Measurements from ENCODE around the gene NFIB.
A peak's percentile ranks its signal among the peaks of the same experiment; 100 is the strongest.

Gene NFIB

GRCh38 chr9:14304259-14304658 lies 9.7 kb downstream of the NFIB start:
- no peak for DNase-seq (ENCODE audit: low spot score)

- no peak for DNase-seq (ENCODE audit: low spot score)
Measured at GRCh38 chr9:14303521-14303920, 10.4 kb downstream of the NFIB start.

- DNase-seq (ENCODE audit: low spot score): no peak
Measured at GRCh38 chr9:14303100-14303499, 10.8 kb downstream of the NFIB start.

- DNase-seq (ENCODE audit: low spot score): no peak
Measured at GRCh38 chr9:14302405-14302804, 11.5 kb downstream of the NFIB start.

- no peak for DNase-seq (ENCODE audit: low spot score)
Measured at GRCh38 chr9:14301583-14302021, 12.3 kb downstream of the NFIB start.

- no peak for DNase-seq (ENCODE audit: low spot score)
Measured at GRCh38 chr9:14301006-14301405, 12.9 kb downstream of the NFIB start.

GRCh38 chr9:14300588-14300987 lies 13.4 kb downstream of the NFIB start:
- no peak for DNase-seq (ENCODE audit: low spot score)

- no peak for DNase-seq (ENCODE audit: low spot score)
Measured at GRCh38 chr9:14300040-14300439, 13.9 kb downstream of the NFIB start.

GRCh38 chr9:14298601-14299022 lies 15.3 kb downstream of the NFIB start:
- peak; percentile 23 for DNase-seq (ENCODE audit: low spot score)

GRCh38 chr9:14296495-14297113 lies 17.3 kb downstream of the NFIB start:
- DNase-seq (ENCODE audit: low spot score): no peak

GRCh38 chr9:14294659-14295058 lies 19.3 kb downstream of the NFIB start:
- no peak for DNase-seq (ENCODE audit: low spot score)

GRCh38 chr9:14293801-14294200 lies 20.1 kb downstream of the NFIB start:
- DNase-seq (ENCODE audit: low spot score): no peak

GRCh38 chr9:14292181-14292739 lies 21.7 kb downstream of the NFIB start:
- DNase-seq (ENCODE audit: low spot score): no peak

- DNase-seq (ENCODE audit: low spot score): no peak
Measured at GRCh38 chr9:14289916-14290315, 24.0 kb downstream of the NFIB start.

GRCh38 chr9:14288433-14288832 lies 25.5 kb downstream of the NFIB start:
- no peak for DNase-seq (ENCODE audit: low spot score)

GRCh38 chr9:14286121-14286520 lies 27.8 kb downstream of the NFIB start:
- no peak for DNase-seq (ENCODE audit: low spot score)

GRCh38 chr9:14283276-14283675 lies 30.7 kb downstream of the NFIB start:
- DNase-seq (ENCODE audit: low spot score): no peak

- no peak for DNase-seq (ENCODE audit: low spot score)
Measured at GRCh38 chr9:14281876-14282275, 32.1 kb downstream of the NFIB start.

GRCh38 chr9:14281136-14281795 lies 32.7 kb downstream of the NFIB start:
- DNase-seq (ENCODE audit: low spot score): no peak

GRCh38 chr9:14279671-14280070 lies 34.3 kb downstream of the NFIB start:
- no peak for DNase-seq (ENCODE audit: low spot score)

GRCh38 chr9:14278291-14278721 lies 35.6 kb downstream of the NFIB start:
- DNase-seq (ENCODE audit: low spot score): no peak

GRCh38 chr9:14277761-14278160 lies 36.2 kb downstream of the NFIB start:
- DNase-seq (ENCODE audit: low spot score): no peak

- DNase-seq (ENCODE audit: low spot score): peak; percentile 16
Measured at GRCh38 chr9:14277244-14277643, 36.7 kb downstream of the NFIB start.

- DNase-seq (ENCODE audit: low spot score): peak; percentile 13
Measured at GRCh38 chr9:14275331-14275730, 38.6 kb downstream of the NFIB start.

Data from kidney capillary endothelial cell (primary cell).